DMS53 (cell line): ENCODE measurements around the gene MGAT3.
"Not testable (repeated sequence)": the region's sequence is repeated elsewhere in the genome, so short reads cannot be mapped to it uniquely, and the experiment has no call there.

Experiments
- DNase-seq: peaks from one replicate; lab custom pipeline; 2025; lab: John Stamatoyannopoulos, UW

The MGAT3 gene

GRCh38 chr22:39514373-39514973 lies 57.7 kb downstream of the MGAT3 start:
- DNase-seq = peak; percentile 59

GRCh38 chr22:39515266-39516050 lies 58.6 kb downstream of the MGAT3 start:
- no peak for DNase-seq

- no peak for DNase-seq
These were observed 60.7 kb downstream of the MGAT3 start for GRCh38 chr22:39517470-39517869.

GRCh38 chr22:39518144-39518786 lies 61.5 kb downstream of the MGAT3 start:
- DNase-seq = no peak

- peak; percentile 75 for DNase-seq
These were observed 62.3 kb downstream of the MGAT3 start for GRCh38 chr22:39518996-39519680.

GRCh38 chr22:39519681-39520225 lies 62.9 kb downstream of the MGAT3 start:
- DNase-seq = peak; percentile 99

- DNase-seq = peak; percentile 97
These were observed 63.7 kb downstream of the MGAT3 start, which contains the start of gene ATF4 for GRCh38 chr22:39520226-39521105. ATF4 (plus strand) TSS chr22:39520562; CDS start chr22:39521446, 884 bp downstream.

- peak; percentile 69 for DNase-seq
These were observed 64.5 kb downstream of the MGAT3 start for GRCh38 chr22:39521106-39521885.

GRCh38 chr22:39522091-39522490 lies 65.3 kb downstream of the MGAT3 start:
- not testable (repeated sequence) for DNase-seq

GRCh38 chr22:39522567-39523300 lies 65.9 kb downstream of the MGAT3 start:
- DNase-seq = peak; percentile 85

GRCh38 chr22:39524089-39524752 lies 67.4 kb downstream of the MGAT3 start:
- peak; percentile 41 for DNase-seq

- DNase-seq = peak; percentile 50
These were observed 68.2 kb downstream of the MGAT3 start for GRCh38 chr22:39524753-39525657.

- DNase-seq = peak; percentile 50
These were observed 68.8 kb downstream of the MGAT3 start for GRCh38 chr22:39525658-39525975.

GRCh38 chr22:39526736-39527171 lies 69.9 kb downstream of the MGAT3 start:
- peak; percentile 62 for DNase-seq

- DNase-seq = peak; percentile 92
These were observed 70.7 kb downstream of the MGAT3 start for GRCh38 chr22:39527481-39527961.

- DNase-seq = peak; percentile 83
These were observed 71.4 kb downstream of the MGAT3 start for GRCh38 chr22:39528080-39528661.
